DMS53 (cell line): ENCODE measurements around the gene AWAT2.

Source experiments
- DNase-seq: peaks from one replicate; lab custom pipeline; 2025; lab: John Stamatoyannopoulos, UW

AWAT2 gene

DNA sequence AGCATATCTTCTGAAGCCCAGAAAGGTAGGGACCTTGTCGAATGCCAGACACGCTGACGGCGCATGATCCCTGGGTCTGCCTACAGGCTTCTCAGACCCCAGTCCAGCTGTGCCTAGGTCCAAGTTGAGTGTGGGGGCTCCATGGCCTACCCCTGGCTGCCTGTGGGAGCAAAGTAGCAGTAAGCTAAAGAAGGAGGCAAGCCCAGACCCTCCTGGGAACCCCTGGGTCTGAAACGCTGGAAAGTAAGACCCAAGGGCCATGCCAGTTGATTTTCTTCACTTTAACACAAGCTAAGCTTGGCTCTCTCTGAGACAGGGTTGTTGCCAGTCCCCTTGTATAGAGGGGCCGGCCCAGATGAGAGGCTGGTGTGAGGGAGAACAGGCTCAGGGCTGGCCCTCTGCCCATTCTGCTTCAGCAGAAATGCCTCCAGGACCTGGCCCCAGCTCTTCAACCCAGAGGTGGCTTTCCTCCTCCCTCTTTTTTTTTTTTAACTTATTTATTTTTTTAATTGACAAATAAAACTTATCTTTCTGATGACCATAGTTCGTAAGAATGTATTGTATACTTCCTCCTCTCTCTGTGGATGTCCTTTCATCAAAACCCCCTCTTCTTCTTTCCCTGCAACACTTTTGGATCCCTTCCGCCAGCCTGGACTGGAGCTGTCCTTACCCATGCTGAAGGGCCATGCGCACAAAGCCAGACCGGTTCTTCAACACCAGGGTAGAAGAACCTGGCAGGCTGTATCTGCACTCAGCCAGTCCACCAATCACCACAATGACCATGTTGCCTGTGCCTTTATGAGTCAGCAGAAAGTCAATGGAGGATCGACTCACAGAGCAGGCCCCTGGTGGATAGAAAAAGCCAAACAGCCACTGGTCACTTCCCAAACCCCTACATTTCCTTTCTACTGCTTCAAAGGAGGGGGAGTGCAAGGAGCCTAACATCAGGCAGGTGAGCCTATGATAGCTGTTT is 7.1 kb downstream of the AWAT2 start:
- DNase-seq, result peak; percentile 74

DNA sequence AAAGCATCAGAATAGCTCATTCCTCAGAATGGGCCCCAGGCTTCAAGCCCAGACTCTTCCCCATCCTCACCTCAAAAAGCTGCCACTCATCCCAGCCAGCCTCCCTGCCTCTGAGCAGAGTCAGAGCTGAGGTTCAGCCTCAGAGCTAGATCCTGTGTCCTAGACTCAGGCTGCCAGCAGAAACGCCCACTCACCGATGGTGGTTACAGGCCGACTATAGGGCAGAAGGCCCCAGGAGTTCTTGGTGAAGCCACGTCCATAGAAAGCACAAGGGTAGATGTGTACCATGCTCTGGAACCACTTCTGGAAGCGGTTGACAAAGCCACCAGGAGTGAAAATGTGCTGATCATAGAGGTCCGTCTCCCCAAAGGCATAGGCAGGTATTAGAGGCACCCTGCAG is 7.7 kb downstream of the AWAT2 start:
- no peak for DNase-seq

DNA sequence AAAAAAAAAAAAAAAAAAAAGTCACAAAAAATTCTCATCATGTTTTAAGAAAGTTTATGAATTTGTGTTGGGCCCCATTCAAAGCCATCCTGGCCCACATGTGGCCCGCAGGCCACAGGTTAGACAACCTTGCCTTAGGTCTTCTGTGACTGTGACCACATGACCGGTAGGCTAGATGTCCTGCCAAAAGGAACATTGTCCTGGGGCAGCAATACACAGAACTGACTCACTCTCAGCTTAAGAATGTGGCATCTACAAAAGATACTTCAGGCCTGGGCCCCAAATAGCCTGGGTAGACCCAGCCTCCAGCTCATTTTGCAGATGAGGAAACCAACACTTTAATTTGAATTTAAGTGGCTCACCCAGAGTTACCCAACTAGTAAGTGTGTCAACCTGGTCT is 10.0 kb downstream of the AWAT2 start:
- DNase-seq, result no peak

DNA sequence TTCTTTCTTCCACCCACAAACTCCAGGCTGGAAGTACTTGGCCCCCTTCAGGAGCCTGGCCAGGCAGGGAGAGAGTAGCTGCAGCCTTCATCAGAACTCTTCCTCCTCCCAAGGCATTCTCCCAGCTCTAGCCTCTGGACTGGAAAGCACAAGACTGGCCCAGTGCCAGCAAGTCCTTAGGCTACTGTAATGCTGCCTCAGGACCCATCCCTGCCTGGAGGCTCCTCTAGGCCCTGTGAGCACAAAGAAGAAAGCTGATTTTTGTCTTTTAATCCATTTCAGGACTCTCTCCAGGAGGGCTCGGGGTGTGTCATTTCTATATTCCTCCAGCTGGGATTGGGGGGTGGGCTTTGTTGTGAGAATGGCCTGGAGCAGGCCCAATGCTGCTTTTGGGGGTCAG is 10.8 kb downstream of the AWAT2 start:
- DNase-seq, result peak; percentile 28

DNA sequence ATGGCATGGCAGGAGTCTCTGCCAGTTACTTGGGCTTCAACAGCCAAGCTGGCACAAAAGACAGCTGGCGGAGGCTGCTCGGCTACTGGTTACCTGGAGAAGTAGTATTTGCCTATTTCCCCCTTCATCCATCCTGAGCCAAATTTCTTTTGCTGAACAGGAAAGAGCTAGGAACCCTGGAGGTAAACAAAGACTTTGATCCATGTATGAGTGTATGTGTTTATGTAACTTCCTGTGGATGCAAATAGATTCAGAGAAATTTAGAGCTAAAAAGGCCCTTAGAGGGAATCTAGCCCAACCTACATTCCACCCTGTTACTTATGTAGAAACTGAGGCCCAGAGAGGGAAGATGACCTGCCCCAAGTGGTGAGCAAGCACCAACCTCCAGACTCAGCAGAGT is 11.2 kb downstream of the AWAT2 start:
- no peak for DNase-seq

DNA sequence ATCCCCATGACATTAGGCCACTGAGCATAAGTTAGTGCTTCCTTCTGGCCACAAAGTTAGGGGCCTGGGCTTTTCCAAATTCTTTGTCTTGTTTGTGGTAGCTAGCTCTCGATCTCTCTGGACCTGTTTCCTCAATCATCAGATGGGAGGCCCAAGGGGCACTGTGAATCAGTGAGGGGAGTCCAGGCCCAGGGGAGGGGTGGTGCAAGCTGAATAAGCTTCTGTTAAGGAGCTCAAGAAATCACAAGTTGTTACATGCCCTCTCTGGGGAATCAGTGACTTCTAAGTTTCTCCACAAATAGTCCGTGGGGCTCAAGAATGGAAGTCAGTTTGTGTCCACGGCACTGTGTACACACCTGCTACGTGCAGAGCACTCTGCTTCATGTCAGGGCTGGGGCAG is 15.1 kb downstream of the AWAT2 start:
- DNase-seq, result no peak

DNA sequence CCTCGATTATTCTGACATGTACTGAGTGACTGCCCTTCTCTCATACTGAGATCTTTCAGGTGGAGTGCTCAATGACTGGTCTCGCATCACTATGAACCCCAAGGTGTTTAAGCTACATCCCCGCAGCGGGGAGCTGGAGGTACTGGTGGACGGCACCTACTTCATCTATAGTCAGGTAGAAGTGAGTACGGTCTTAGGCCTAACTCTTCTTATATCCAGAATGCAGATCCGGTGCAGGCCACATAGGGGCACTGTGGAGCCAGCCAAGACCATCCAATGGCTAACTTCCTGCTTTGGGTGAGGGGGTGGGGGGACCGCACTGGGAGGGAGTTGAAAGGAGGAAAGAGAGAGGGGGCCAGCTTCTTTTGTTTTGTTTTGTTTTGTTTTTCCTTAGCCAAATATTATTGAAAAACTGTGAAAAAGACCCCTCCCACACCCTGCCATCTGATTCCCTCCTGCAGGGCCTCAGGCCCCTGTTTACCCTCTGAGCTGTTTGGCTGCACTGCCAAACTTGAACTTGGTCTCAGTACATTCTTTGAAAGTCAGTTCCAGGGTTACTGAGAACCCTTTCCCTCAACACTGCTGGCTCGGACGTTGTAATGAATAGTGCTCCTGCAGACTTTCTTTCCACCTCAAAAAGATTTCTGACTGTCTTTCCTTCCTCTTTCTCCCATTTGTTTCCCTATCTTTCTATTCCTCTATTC is 16.2 kb downstream of the AWAT2 start:
- peak; percentile 72 for DNase-seq

DNA sequence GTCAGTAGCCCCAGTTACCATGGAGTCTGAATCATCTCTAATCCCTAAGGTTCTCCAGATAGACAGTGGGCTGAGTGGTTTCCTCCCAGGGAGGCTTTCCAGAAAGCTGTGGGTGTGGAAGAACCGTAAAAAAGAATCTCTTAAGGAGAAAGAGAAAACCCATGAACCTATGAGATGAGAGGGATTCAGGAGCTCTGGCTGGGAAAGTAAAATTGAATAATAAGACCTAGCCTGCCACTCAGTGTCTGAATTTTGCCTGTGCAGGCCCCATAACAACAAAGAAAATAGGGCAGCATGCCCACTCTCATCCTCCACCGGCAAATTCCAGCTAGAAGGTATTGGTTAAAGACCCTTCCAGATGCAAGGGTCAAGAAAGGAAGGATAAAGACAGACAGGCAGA is 16.9 kb downstream of the AWAT2 start:
- peak; percentile 5 for DNase-seq

DNA sequence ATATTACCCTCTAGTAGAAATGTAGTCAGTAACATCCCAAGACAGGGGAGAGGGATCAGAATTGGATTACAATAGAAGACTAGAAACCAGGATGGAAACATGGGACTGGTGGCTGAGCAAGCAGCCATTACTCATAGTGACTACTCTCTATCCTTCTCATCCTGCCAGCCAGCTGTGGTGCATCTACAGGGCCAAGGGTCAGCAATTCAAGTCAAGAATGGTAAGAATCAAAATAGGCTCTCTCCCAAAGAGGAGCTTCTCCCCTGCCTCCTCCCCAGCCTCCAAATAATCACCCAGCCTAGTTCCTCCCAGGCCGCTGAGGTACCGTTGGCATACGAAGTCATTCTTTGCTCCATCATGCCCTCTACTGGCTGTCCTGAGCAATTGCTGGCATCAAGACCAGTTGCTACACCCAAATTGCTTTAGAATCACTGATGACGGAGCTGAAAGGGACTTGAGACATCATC is 19.4 kb downstream of the AWAT2 start:
- peak; percentile 72 for DNase-seq

DNA sequence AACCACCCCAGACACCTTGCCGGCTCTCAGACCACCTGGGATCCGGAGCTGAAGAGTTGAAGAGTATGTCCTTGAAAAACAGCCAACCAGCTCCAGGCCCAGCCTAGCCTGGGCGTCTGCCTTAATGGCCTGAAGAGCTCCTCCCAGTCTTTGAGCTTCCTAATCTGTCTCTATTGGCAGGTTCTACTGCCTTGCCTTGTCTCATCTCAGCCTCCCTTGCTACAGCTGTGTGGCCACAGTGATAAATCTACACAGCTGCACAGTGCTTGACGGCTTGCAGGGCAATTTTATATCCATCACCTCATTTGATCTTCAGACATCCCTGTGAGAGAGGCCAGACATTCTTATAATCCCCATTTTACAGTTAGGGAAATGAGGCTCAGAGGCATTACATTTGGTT is 19.9 kb downstream of the AWAT2 start:
- DNase-seq, result no peak

DNA sequence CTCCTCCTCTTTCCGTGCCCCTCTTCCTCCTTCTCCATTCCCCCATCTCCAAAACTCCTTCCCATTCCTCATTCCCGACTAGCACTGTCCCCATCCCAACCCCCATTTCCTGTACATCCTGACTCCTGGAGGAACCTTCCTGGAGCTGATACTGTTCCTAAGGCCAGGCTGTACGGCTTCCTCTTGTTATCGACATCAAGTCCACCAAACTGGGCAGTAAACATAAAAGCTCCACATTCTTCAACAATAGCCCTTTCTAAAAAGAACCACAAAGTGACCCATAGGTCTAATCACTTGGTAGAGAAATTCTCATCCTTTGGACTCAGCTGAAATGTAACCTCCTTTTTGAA is 22.9 kb downstream of the AWAT2 start:
- DNase-seq, result no peak

DNA sequence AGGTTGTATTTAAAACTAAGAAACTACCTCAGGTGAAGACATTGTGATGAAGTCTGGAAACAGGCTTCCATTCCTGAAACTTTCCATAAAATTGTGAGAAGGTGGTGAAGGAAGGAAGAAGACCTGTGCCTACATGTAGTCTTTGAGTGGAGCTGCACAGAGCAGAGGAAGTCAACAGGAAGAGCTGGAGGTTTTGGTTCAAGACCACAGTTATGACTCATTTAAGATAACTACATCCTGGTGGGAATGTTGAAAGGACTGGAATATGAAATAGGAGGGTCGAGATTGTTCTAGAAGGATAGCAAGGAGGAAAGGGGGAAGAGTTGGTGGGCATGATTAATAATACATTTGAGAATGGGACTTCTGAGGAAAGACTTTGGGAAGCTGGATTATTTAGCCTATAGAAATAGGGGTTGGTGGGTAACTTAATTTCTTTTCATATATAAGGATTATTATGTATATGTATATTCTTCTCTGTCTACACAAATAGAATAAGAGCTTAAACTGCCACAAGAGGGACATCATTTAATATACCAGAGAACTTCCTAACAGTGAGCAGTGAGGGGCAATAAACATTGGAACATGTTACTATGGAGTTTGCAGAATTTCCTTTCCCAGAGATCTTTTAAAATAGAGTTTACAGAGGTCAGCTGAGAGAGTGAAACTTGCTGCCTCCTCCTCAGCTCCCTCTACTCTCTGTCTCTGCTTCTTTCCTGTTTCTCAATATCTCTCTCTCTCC is 23.5 kb downstream of the AWAT2 start:
- DNase-seq, result no peak

DNA sequence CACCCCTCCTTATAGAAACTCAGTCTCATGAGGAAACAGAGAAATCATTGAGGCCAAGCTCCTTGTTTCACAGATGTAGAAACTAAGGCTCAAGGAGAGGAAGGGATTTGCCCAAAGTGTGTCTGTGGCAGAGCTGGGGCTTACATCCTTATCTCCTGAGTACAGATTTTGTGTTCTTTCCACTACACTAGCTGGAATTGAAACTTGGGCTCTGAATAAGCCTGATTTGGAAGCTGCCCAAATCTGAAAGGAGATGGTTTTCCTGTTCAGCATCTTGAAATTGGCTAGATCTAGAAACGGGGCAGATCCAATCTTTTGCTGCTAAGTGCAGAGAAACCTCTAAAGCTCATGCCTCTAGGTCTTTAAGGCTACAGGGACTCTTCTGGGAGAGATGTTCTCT is 24.3 kb downstream of the AWAT2 start:
- DNase-seq, result no peak

DNA sequence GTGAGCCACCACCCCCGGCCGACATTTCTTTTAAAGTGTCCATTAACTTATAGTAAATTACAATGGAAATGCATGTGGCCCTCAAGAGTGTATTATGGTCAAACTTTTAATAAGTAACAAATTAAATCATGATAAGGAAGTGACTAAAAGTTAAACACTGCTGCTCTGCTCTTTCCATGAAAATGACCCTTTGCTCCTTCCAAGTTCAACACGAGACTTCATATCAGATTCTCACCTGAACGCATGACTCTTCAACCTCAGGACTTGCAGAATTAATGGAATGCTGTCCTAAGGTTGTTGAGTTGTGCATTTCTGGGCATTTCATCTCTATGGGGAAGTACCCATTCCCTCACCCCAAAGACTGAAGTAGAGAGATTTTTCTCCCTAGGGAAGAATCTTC is 27.1 kb downstream of the AWAT2 start:
- DNase-seq, result no peak

DNA sequence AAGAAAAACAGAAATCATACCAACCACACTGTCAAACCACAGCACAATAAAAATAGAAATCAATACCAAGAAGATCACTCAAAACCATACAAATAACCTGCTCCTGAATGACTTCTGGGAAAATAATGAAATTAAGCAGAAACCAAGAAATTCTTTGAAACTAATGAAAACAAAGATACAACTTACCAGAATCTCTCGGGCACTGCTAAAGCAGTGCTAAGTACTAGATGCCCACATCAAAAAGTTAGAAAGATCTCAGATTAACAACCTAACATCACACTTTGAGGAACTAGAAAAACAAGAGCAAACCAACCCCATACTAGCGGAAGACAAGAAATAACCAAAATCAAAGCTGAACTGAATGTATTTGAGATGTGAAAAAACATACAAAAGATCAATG is 33.2 kb downstream of the AWAT2 start:
- no peak for DNase-seq

DNA sequence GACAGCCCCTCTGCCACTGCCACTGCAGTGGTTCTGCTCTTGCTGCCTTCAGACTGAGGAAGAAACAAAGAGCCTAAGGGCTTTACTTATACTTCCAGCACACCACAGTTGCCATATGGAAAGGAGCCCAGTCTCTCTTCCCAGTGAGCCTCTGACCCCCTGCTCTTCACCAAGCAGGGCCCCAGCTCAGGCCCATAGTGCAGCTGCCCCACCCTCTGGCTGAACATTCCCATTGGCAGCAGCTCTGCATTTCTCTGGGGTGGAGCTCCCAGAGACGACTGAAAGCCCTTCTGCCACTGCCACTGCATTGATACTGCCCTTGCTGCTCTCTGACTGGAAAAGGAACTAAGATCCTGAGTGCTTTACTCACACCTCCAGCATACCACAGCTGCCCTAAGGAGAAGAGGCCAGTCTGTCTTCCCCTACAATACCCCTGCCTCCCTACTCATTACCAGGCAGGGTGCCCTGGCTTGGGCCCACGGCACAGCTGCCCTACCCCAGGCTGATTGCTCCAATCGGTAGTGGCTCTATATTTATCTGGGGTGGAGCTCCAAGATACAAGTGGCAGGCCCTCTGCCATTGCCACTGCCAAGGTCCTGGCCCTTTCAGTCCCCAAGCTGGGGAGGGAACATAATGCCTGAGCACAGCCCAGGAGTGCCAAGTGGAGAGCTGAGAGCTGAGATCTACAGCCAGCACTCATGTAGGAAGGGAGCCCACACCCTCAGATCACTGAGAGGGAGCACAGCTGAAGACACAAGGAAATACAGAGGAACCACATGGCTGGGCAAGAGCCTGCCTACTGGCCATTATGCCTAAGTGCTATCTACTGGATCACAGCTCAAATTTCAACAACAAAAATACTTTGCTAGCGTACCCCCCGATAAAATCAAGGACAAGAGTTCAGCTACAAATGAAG is 36.0 kb downstream of the AWAT2 start:
- DNase-seq, result no peak

DNA sequence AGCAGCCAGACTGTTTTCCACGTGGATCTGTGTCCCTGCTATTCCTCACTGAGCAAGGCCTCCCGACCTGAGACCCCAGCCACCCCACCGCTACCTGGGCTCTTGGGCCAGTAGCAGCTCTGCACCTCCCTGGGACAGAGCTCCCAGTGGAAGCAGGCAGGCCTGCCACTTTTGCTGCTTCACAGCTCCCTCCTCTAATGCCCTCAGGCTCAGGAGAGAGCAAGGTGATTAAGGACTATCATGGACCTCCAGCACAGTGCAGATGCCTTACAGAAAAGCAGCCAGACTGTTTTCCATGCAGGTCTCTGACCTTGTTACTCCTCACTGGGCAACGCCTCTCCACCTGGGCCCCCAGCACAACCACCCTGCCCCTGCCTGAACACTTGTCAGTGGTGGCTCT is 37.0 kb downstream of the AWAT2 start:
- no peak for DNase-seq

DNA sequence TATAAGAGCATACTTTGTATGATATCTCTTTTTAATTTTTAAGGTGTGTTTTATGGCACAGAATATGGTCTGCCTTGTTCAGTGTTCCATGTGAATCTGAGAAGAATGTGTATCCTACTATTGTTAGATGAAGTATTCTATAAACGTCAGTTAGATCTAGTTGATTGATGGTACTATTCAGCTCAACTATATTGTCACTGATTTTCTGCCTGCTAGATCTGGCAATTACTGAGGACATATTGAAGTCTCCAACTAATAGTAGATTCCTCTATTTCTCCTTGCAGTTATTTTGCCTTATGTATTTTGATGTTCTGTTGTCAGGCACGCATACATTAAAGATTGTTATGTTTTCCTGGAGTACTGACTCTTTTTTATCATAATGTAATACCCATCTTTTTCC is 39.8 kb downstream of the AWAT2 start:
- no peak for DNase-seq

DNA sequence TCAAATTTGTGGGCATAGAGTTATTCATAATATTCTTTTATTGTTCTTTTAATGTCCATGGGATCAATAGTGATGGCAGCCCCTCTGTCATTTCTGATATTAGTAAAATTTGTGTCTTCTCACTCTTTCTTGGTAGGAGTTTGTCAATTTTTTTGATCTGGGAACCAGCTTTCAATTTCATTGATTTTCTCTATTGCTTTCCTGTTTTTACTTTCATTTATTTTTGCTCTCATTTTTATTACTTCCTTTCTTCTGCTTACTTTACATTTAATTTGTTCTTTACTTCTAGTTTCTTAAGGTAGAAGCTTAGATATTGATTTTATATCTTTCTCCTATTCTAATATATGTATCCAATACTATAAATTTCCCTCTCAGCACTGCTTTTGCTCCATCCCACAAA is 40.7 kb downstream of the AWAT2 start:
- DNase-seq, result no peak

DNA sequence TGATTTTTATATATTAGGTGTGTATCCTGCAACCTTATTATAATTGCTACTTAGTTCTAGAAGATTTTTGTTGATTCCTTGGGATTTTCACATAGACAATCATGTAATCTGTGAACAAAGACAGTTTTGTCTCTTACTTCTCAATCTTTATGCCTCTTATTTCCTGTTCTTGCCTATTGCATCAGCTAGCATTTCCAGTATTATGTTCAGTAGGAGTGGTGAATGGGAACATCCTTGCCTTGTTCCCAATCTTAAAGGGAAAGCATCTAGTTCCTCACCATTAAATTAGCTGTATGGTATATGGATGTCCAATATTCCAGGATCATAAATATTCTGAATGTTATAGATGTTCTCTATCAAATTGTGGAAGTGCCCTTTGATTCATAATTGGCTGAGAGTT is 41.8 kb downstream of the AWAT2 start:
- no peak for DNase-seq

DNA sequence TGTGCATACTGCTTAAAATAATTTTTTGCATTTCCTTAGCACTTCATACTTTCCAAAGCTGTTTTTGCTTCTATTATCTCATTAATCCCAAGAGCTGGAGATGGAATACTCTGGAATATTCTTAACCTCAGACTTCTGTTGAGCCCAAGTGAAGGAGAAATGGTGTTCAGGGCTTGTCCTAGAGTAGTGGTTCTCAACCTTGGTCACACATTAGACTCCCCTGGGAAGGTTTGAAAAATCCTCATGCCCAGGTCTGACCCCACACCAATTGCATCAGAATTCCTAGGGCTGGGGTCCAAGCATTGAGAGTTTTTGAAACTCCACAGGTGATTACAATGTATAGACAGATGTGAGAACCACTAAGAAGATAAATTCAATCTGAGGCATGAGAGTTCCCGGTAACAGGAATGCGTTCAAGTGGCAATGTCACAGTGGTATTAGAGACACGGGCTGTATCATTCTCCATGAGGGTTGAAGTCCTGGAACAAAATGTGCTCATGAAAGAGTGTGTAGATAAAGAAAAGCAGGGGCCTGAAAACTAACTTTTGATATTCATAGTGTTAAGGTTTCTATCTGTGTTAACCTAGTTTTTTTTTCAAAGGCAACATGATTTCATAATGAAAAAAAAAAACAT is 47.9 kb downstream of the AWAT2 start:
- no peak for DNase-seq
